Ovary (tissue), 3 donors: Measurements from ENCODE around the gene CHD9.

Experiments used
- POLR2A ChIP-seq: fragments of 450-650 bp; IDR thresholded peaks from one replicate; pipeline ENCODE4 v1.6.1; 2017; ENCODE audit warnings: antibody characterized with exemption, mild to moderate bottlenecking, moderate library complexity
- TF ChIP-seq, protein P1 (sequence below), 3 donors: fragments of 450-650 bp in 2 of 3; fragments of 200-600 bp in 1 of 3; IDR thresholded peaks; one replicate each; pipeline versions ENCODE4 v1.5.1 to v1.8.0; 2016 to 2022; ENCODE audit warnings: antibody characterized with exemption in 3 of 3, mild to moderate bottlenecking in 1 of 3
- donor health status: DM: no; HTN: no; CAD: no.

DNA sequence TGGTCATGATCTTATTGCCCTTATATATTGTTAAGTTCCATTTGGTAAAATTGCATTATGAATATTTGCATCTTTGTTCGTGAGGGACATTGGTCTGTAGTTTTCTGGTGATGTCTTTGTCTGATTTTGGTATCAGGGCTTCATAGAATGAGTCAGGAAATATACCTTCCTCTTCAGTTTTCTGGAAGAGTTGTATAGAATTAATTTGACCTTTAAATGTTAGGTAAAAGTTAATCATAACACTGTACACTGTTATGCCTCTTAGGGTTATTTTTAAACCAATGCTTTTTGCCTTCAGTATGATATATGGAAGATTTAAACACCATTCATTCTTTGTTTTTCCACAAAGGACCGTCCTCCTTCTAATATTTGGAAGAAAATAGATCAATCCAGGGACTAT is 180.0 kb downstream of the CHD9 start:
- TF ChIP-seq, protein P1, sequence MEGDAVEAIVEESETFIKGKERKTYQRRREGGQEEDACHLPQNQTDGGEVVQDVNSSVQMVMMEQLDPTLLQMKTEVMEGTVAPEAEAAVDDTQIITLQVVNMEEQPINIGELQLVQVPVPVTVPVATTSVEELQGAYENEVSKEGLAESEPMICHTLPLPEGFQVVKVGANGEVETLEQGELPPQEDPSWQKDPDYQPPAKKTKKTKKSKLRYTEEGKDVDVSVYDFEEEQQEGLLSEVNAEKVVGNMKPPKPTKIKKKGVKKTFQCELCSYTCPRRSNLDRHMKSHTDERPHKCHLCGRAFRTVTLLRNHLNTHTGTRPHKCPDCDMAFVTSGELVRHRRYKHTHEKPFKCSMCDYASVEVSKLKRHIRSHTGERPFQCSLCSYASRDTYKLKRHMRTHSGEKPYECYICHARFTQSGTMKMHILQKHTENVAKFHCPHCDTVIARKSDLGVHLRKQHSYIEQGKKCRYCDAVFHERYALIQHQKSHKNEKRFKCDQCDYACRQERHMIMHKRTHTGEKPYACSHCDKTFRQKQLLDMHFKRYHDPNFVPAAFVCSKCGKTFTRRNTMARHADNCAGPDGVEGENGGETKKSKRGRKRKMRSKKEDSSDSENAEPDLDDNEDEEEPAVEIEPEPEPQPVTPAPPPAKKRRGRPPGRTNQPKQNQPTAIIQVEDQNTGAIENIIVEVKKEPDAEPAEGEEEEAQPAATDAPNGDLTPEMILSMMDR (IDR thresholded peaks at IDR 0.05), result no peak
- TF ChIP-seq POLR2A, result no peak
